ENCODE results near the gene ADIRF.
"Not testable (repeated sequence)": the region's sequence is repeated elsewhere in the genome, so short reads cannot be mapped to it uniquely, and the experiment has no call there.

ADIRF gene

GRCh38 chr10:86946213-86947155, 21.8 kb upstream of the ADIRF start:
- Histone ChIP-seq H3K79me2 (ENCODE audit: control insufficient read depth, insufficient read depth, low read length, unreplicated experiment) (no peaks in the 10 kb centered on the region), H2AFZ (ENCODE audit: low read length, unreplicated experiment) (no peak overlapping the region), H3K4me1 (ENCODE audit: control insufficient read depth, insufficient read depth, low read length, unreplicated experiment) (no peaks in the 10 kb centered on the region), H3K27ac (ENCODE audit: low read depth, low read length) (no peak overlapping the region), H3K4me3 (ENCODE audit: low read depth, low read length) (no peak overlapping the region), H3K27me3 (ENCODE audit: insufficient read depth, low read length) (peaks cover 7% of the 10 kb centered on the region; the same call in 1 of the 2 replicates), H3K36me3 (ENCODE audit: insufficient read depth, low read length) (no peaks in the 10 kb centered on the region)

GRCh38 chr10:86947806-86948205, 20.5 kb upstream of the ADIRF start:
- not testable (repeated sequence) for H2AFZ ChIP-seq (ENCODE audit: low read length, unreplicated experiment); H3K4me3 ChIP-seq (ENCODE audit: low read depth, low read length); H3K79me2 ChIP-seq (ENCODE audit: control insufficient read depth, insufficient read depth, low read length, unreplicated experiment); H3K27me3 ChIP-seq (ENCODE audit: insufficient read depth, low read length); H3K36me3 ChIP-seq (ENCODE audit: insufficient read depth, low read length); H3K4me1 ChIP-seq (ENCODE audit: control insufficient read depth, insufficient read depth, low read length, unreplicated experiment); H3K27ac ChIP-seq (ENCODE audit: low read depth, low read length)

GRCh38 chr10:86950349-86950748, 17.9 kb upstream of the ADIRF start:
- Histone ChIP-seq H3K4me1 (ENCODE audit: control insufficient read depth, insufficient read depth, low read length, unreplicated experiment) (peaks cover 5% of the 10 kb centered on the region), H3K36me3 (ENCODE audit: insufficient read depth, low read length) (no peaks in the 10 kb centered on the region), H3K79me2 (ENCODE audit: control insufficient read depth, insufficient read depth, low read length, unreplicated experiment) (no peaks in the 10 kb centered on the region), H3K4me3 (ENCODE audit: low read depth, low read length) (no peak overlapping the region), H3K27me3 (ENCODE audit: insufficient read depth, low read length) (no peaks in the 10 kb centered on the region), H2AFZ (ENCODE audit: low read length, unreplicated experiment) (no peak overlapping the region), H3K27ac (ENCODE audit: low read depth, low read length) (no peak overlapping the region)

- H3K79me2 ChIP-seq (ENCODE audit: control insufficient read depth, insufficient read depth, low read length, unreplicated experiment), result no peaks in the 10 kb centered on the region
- H2AFZ ChIP-seq (ENCODE audit: low read length, unreplicated experiment), result no peak overlapping the region
- no peak overlapping the region for H3K4me3 ChIP-seq (ENCODE audit: low read depth, low read length)
- H3K4me1 ChIP-seq (ENCODE audit: control insufficient read depth, insufficient read depth, low read length, unreplicated experiment), result peaks cover 5% of the 10 kb centered on the region
- no peak overlapping the region for H3K27ac ChIP-seq (ENCODE audit: low read depth, low read length)
- H3K27me3 ChIP-seq (ENCODE audit: insufficient read depth, low read length), result no peaks in the 10 kb centered on the region
- H3K36me3 ChIP-seq (ENCODE audit: insufficient read depth, low read length), result no peaks in the 10 kb centered on the region
These were observed 17.0 kb upstream of the ADIRF start for GRCh38 chr10:86951184-86951761.

- Histone ChIP-seq H3K79me2 (ENCODE audit: control insufficient read depth, insufficient read depth, low read length, unreplicated experiment) (no peaks in the 10 kb centered on the region), H3K27me3 (ENCODE audit: insufficient read depth, low read length) (no peaks in the 10 kb centered on the region), H3K27ac (ENCODE audit: low read depth, low read length) (no peak overlapping the region), H2AFZ (ENCODE audit: low read length, unreplicated experiment) (no peak overlapping the region), H3K4me1 (ENCODE audit: control insufficient read depth, insufficient read depth, low read length, unreplicated experiment) (peaks cover 5% of the 10 kb centered on the region), H3K4me3 (ENCODE audit: low read depth, low read length) (no peak overlapping the region), H3K36me3 (ENCODE audit: insufficient read depth, low read length) (no peaks in the 10 kb centered on the region)
These were observed 16.2 kb upstream of the ADIRF start for GRCh38 chr10:86952106-86952505.

- not testable (repeated sequence) for H3K36me3 ChIP-seq (ENCODE audit: insufficient read depth, low read length); H3K27ac ChIP-seq (ENCODE audit: low read depth, low read length); H3K4me1 ChIP-seq (ENCODE audit: control insufficient read depth, insufficient read depth, low read length, unreplicated experiment); H2AFZ ChIP-seq (ENCODE audit: low read length, unreplicated experiment); H3K4me3 ChIP-seq (ENCODE audit: low read depth, low read length); H3K79me2 ChIP-seq (ENCODE audit: control insufficient read depth, insufficient read depth, low read length, unreplicated experiment); H3K27me3 ChIP-seq (ENCODE audit: insufficient read depth, low read length)
These were observed 15.6 kb upstream of the ADIRF start for GRCh38 chr10:86952697-86953096.

GRCh38 chr10:86953747-86954680, 14.3 kb upstream of the ADIRF start:
- H3K4me3 ChIP-seq (ENCODE audit: low read depth, low read length), result no peak overlapping the region
- H3K27me3 ChIP-seq (ENCODE audit: insufficient read depth, low read length), result no peaks in the 10 kb centered on the region
- H3K36me3 ChIP-seq (ENCODE audit: insufficient read depth, low read length), result no peaks in the 10 kb centered on the region
- peaks cover 11% of the 10 kb centered on the region for H3K4me1 ChIP-seq (ENCODE audit: control insufficient read depth, insufficient read depth, low read length, unreplicated experiment)
- H3K79me2 ChIP-seq (ENCODE audit: control insufficient read depth, insufficient read depth, low read length, unreplicated experiment), result no peaks in the 10 kb centered on the region
- no peak overlapping the region for H2AFZ ChIP-seq (ENCODE audit: low read length, unreplicated experiment)
- H3K27ac ChIP-seq (ENCODE audit: low read depth, low read length), result no peak overlapping the region

GRCh38 chr10:86954681-86955500, 13.4 kb upstream of the ADIRF start:
- peaks cover 20% of the 10 kb centered on the region for H3K4me1 ChIP-seq (ENCODE audit: control insufficient read depth, insufficient read depth, low read length, unreplicated experiment)
- H2AFZ ChIP-seq (ENCODE audit: low read length, unreplicated experiment), result no peak overlapping the region

GRCh38 chr10:86955501-86956194, 12.6 kb upstream of the ADIRF start:
- Histone ChIP-seq H3K36me3 (ENCODE audit: insufficient read depth, low read length) (no peaks in the 10 kb centered on the region), H3K4me3 (ENCODE audit: low read depth, low read length) (no peak overlapping the region), H3K27ac (ENCODE audit: low read depth, low read length) (no peak overlapping the region), H2AFZ (ENCODE audit: low read length, unreplicated experiment) (no peak overlapping the region), H3K4me1 (ENCODE audit: control insufficient read depth, insufficient read depth, low read length, unreplicated experiment) (peaks cover 28% of the 10 kb centered on the region), H3K27me3 (ENCODE audit: insufficient read depth, low read length) (no peaks in the 10 kb centered on the region), H3K79me2 (ENCODE audit: control insufficient read depth, insufficient read depth, low read length, unreplicated experiment) (no peaks in the 10 kb centered on the region)

More at GRCh38 chr10:86954681-86955500, 13.4 kb upstream of the ADIRF start:
- Histone ChIP-seq H3K27ac (ENCODE audit: low read depth, low read length) (no peak overlapping the region), H3K79me2 (ENCODE audit: control insufficient read depth, insufficient read depth, low read length, unreplicated experiment) (no peaks in the 10 kb centered on the region), H3K27me3 (ENCODE audit: insufficient read depth, low read length) (no peaks in the 10 kb centered on the region), H3K4me3 (ENCODE audit: low read depth, low read length) (no peak overlapping the region), H3K36me3 (ENCODE audit: insufficient read depth, low read length) (no peaks in the 10 kb centered on the region)
